H1 (cell line): ENCODE results near the gene SOCS3. TPM values are rescaled to one million over a fixed set of nuclear protein-coding genes. Genes with fewer than 3 reads are reported as not detected.

Experiments used
- CTCF ChIA-PET: fragments of 300-600 bp; sonication (Branson Sonifier 250); formaldehyde crosslinking; loops from one replicate; lab custom pipeline; 2021; ENCODE audit not compliant: partially characterized antibody; lab: Charles Lee
- POLR2A ChIA-PET: fragments of 300-600 bp; sonication (Branson Sonifier 250); formaldehyde crosslinking; loops from one replicate; lab custom pipeline; 2021; ENCODE audit warnings: inconsistent platforms; ENCODE audit not compliant: partially characterized antibody; lab: Charles Lee
- DNase-seq, 2 experiments: peaks; one replicate each; pipeline versions ENCODE4 v3.0.0 to v3.0.0-alpha.2; 2010 to 2022; ENCODE audit warnings: low spot score in 2 of 2, low read depth in 1 of 2, mixed read lengths in 1 of 2
- FAIRE-seq: peaks from 2 replicates; lab custom pipeline; 2011; peaks lifted over from hg19 to GRCh38; lab: Jason Lieb, UNC
- H2AFZ ChIP-seq: 2 replicates; pipeline ENCODE4 v1.8.1; 2012; ENCODE audit warnings: low read length, inconsistent platforms
- H2AK5ac ChIP-seq: 2 replicates; pipeline ENCODE4 v1.6.1; 2013; ENCODE audit warnings: low read depth, low read length
- H2BK120ac ChIP-seq: replicated peaks from 2 replicates; pipeline ENCODE3; 2013; ENCODE audit warnings: low read depth, low read length, inconsistent platforms
- H2BK12ac ChIP-seq: 2 replicates; pipeline ENCODE4 v1.6.1; 2013; ENCODE audit warnings: low read depth, low read length
- H2BK15ac ChIP-seq: 2 replicates; pipeline ENCODE4 v1.6.1; 2013; ENCODE audit warnings: low read length
- H2BK20ac ChIP-seq: 2 replicates; pipeline ENCODE4 v1.6.1; 2013; ENCODE audit warnings: low read length
- H2BK5ac ChIP-seq: 2 replicates; pipeline ENCODE4 v1.6.1; 2013; ENCODE audit warnings: low read depth, low read length
- H3K14ac ChIP-seq: 2 replicates; pipeline ENCODE4 v1.6.1; 2013; ENCODE audit warnings: inconsistent platforms; ENCODE audit not compliant: insufficient read length
- H3K18ac ChIP-seq: 2 replicates; pipeline ENCODE4 v1.6.1; 2013; ENCODE audit warnings: low read length; ENCODE audit errors: extremely low read depth
- H3K23ac ChIP-seq: 2 replicates; pipeline ENCODE4 v1.6.1; 2013; ENCODE audit warnings: inconsistent platforms; ENCODE audit not compliant: insufficient read length
- H3K23me2 ChIP-seq: 2 replicates; pipeline ENCODE4 v1.6.1; 2013; ENCODE audit warnings: low read depth, low read length
- H3K27ac ChIP-seq: 2 replicates; pipeline ENCODE4 v1.6.1; 2011; ENCODE audit warnings: low read depth, low read length, inconsistent platforms
- H3K27me3 ChIP-seq, 4 experiments: replicated peaks in 1 of 4; 1 replicate in 1 of 4; 2 replicates in 3 of 4; pipeline versions ENCODE4 v1.6.1 to v1.8.1; 2011 to 2013; ENCODE audit warnings: low read length in 3 of 4, mild to moderate bottlenecking in 3 of 4, inconsistent platforms in 2 of 4, mixed read lengths in 2 of 4, moderate library complexity in 1 of 4; ENCODE audit not compliant: control insufficient read depth in 3 of 4, insufficient read depth in 3 of 4; ENCODE audit errors: extremely low read depth in 1 of 4
- H3K36me3 ChIP-seq, 4 experiments: 2 replicates each; pipeline versions ENCODE4 v1.6.1 to v1.8.1; 2011 to 2013; ENCODE audit warnings: mild to moderate bottlenecking in 4 of 4, low read length in 3 of 4, moderate library complexity in 2 of 4, control low read depth in 1 of 4, inconsistent platforms in 1 of 4; ENCODE audit not compliant: insufficient read depth in 4 of 4, control insufficient read depth in 2 of 4
- H3K4ac ChIP-seq: replicated peaks from 2 replicates; pipeline ENCODE3; 2013; ENCODE audit warnings: low read length, low read depth, mixed read lengths, inconsistent platforms; ENCODE audit not compliant: insufficient read length
- H3K4me1 ChIP-seq, 4 experiments: replicated peaks in 1 of 4; 1 replicate in 1 of 4; 2 replicates in 3 of 4; pipeline versions ENCODE4 v1.6.1 to v1.8.1; 2011 to 2013; ENCODE audit warnings: low read length in 3 of 4, inconsistent platforms in 2 of 4, mixed read lengths in 1 of 4; ENCODE audit not compliant: insufficient read depth in 4 of 4, control insufficient read depth in 3 of 4
- H3K4me2 ChIP-seq, 2 experiments: 2 replicates each; pipeline versions ENCODE4 v1.6.1 to v1.8.1; 2011 to 2013; ENCODE audit warnings: low read depth in 2 of 2, low read length in 2 of 2, control low read depth in 1 of 2, inconsistent platforms in 1 of 2, mild to moderate bottlenecking in 1 of 2; ENCODE audit not compliant: insufficient read depth in 1 of 2
- H3K4me3 ChIP-seq, 4 experiments: fragments of 200-600, 300-600 bp in 1 of 4; sonication (generic), shearing (Covaris generic), sonication (Bioruptor Twin) in 1 of 4; 2 replicates each; pipeline versions ENCODE4 v1.5.1 to v1.8.1; 2011 to 2016; ENCODE audit warnings: low read length in 4 of 4, low read depth in 3 of 4, control low read depth in 2 of 4, inconsistent platforms in 2 of 4, mild to moderate bottlenecking in 2 of 4, mixed read lengths in 1 of 4, moderate library complexity in 1 of 4; ENCODE audit not compliant: insufficient read depth in 2 of 4; ENCODE audit errors: extremely low read depth in 1 of 4
- H3K56ac ChIP-seq: replicated peaks from 2 replicates; pipeline ENCODE3; 2013; ENCODE audit warnings: low read depth, mild to moderate bottlenecking, mixed read lengths, low read length, inconsistent platforms; ENCODE audit not compliant: insufficient read length
- H3K79me1 ChIP-seq: 2 replicates; pipeline ENCODE4 v1.6.1; 2013; ENCODE audit warnings: low read depth, low read length, control low read depth
- H3K79me2 ChIP-seq, 2 experiments: 2 replicates each; pipeline versions ENCODE4 v1.6.1 to v1.8.1; 2012 to 2013; ENCODE audit warnings: low read length in 2 of 2, mild to moderate bottlenecking in 2 of 2, inconsistent platforms in 1 of 2; ENCODE audit not compliant: insufficient read depth in 2 of 2, control insufficient read depth in 1 of 2
- H3K9ac ChIP-seq, 4 experiments: replicated peaks in 1 of 4; 1 replicate in 1 of 4; 2 replicates in 3 of 4; pipeline versions ENCODE4 v1.6.1 to v1.8.1; 2011 to 2013; ENCODE audit warnings: low read depth in 3 of 4, low read length in 3 of 4, control low read depth in 2 of 4, mild to moderate bottlenecking in 2 of 4, moderate library complexity in 2 of 4, inconsistent platforms in 1 of 4; ENCODE audit errors: extremely low read depth in 1 of 4
- H3K9me3 ChIP-seq, 2 experiments: 2 replicates each; pipeline versions ENCODE4 v1.6.1 to v1.8.1; 2012 to 2013; ENCODE audit warnings: mild to moderate bottlenecking in 2 of 2, moderate library complexity in 2 of 2, control low read depth in 1 of 2, inconsistent platforms in 1 of 2, low read depth in 1 of 2, low read length in 1 of 2, mixed read lengths in 1 of 2; ENCODE audit not compliant: insufficient read depth in 2 of 2
- H4K20me1 ChIP-seq, 2 experiments: replicated peaks in 1 of 2; 2 replicates each; pipeline versions ENCODE3 to v1.8.1; 2011 to 2013; ENCODE audit warnings: inconsistent platforms in 2 of 2, low read length in 2 of 2, mild to moderate bottlenecking in 1 of 2; ENCODE audit not compliant: insufficient read depth in 2 of 2, control insufficient read depth in 1 of 2
- H4K5ac ChIP-seq: 2 replicates; pipeline ENCODE4 v1.6.1; 2013; ENCODE audit warnings: low read length, low read depth, mixed read lengths, inconsistent platforms; ENCODE audit not compliant: insufficient read length
- H4K8ac ChIP-seq: 2 replicates; pipeline ENCODE4 v1.8.0; 2013; ENCODE audit warnings: mild to moderate bottlenecking, moderate library complexity, low read length, inconsistent platforms; ENCODE audit not compliant: insufficient read depth; ENCODE audit errors: extremely low read depth
- H4K91ac ChIP-seq: replicated peaks from 2 replicates; pipeline ENCODE3; 2013; ENCODE audit warnings: low read length, mixed read lengths, inconsistent platforms; ENCODE audit not compliant: insufficient read length
- CTCF ChIP-seq, 3 experiments: IDR thresholded peaks; 1 replicate in 2 of 3; 2 replicates in 1 of 3; pipeline versions ENCODE4 v1.5.1 to v1.6.1; 2011; ENCODE audit warnings: low read length in 3 of 3, mild to moderate bottlenecking in 3 of 3, inconsistent platforms in 2 of 3, low read depth in 1 of 3, moderate library complexity in 1 of 3; ENCODE audit not compliant: insufficient read depth in 1 of 3; ENCODE audit errors: control extremely low read depth in 1 of 3
- KDM5A ChIP-seq: fragments of 200-600 bp; IDR thresholded peaks from 2 replicates; pipeline ENCODE4 v1.7.1; 2012; ENCODE audit warnings: mild to moderate bottlenecking, low read length, inconsistent platforms, mixed read lengths
- NANOG ChIP-seq: IDR thresholded peaks from 2 replicates; pipeline ENCODE4 v1.6.1; 2011; ENCODE audit warnings: low read length, low read depth, mild to moderate bottlenecking, inconsistent platforms; ENCODE audit not compliant: insufficient read depth, poor library complexity, severe bottlenecking
- NRF1 ChIP-seq: IDR thresholded peaks from 2 replicates; pipeline ENCODE4 v1.6.1; 2011; ENCODE audit warnings: mild to moderate bottlenecking, low read depth, low read length, improper control_type of control experiment
- SIN3A ChIP-seq, 2 experiments: IDR thresholded peaks in 1 of 2; conservative IDR thresholded peaks in 1 of 2; 2 replicates each; pipeline ENCODE4 v1.6.1; 2011 to 2012; ENCODE audit warnings: low read length in 2 of 2, improper control_type of control experiment in 1 of 2, low read depth in 1 of 2, mild to moderate bottlenecking in 1 of 2
- SIRT6 ChIP-seq: IDR thresholded peaks from one replicate; pipeline ENCODE4 v1.7.1; 2012; ENCODE audit warnings: low read length, inconsistent platforms
- TCF12 ChIP-seq: IDR thresholded peaks from 2 replicates; pipeline ENCODE4 v1.6.1; 2011; ENCODE audit warnings: low read depth, mild to moderate bottlenecking, low read length
- USF2 ChIP-seq: IDR thresholded peaks from 2 replicates; pipeline ENCODE4 v1.6.1; 2011; ENCODE audit warnings: low read length, improper control_type of control experiment
- WGBS, 2 experiments: shearing (Covaris generic) in 1 of 2; methylation state at CpG; one replicate each; pipeline versions ENCODE4 v1.1.6 to v1.1.7; 2013 to 2015; ENCODE audit warnings: low lambda C conversion rate in 2 of 2, mixed read lengths in 2 of 2, inconsistent platforms in 1 of 2, low coverage in 1 of 2, missing lambda C conversion rate in 1 of 2; ENCODE audit not compliant: insufficient replicate concordance in 2 of 2, insufficient coverage in 1 of 2, insufficient read length in 1 of 2; ENCODE audit errors: extremely low coverage in 1 of 2, missing lambda C conversion rate in 1 of 2; 5-methylcytosine and 5-hydroxymethylcytosine counted together
- polyA plus RNA-seq, 7 experiments: library from polyadenylated mRNA; depleted of rRNA in 3 of 7; stranded (reverse) in 5 of 7; unstranded in 2 of 7; fragments of >200 nt in 5 of 7; fragments of 200-250 nt in 2 of 7; gene quantifications; 1 replicate in 5 of 7; 2 replicates in 1 of 7; 4 replicates in 1 of 7; pipeline versions ENCODE4 v1.2.1 to v1.2.3, GENCODE V29; 2011 to 2013; ENCODE audit warnings: missing spikeins in 2 of 7, mixed read lengths in 2 of 7
- total RNA-seq: library from RNA; stranded (reverse); fragmentation: NEBNext Ultra II Directional; extraction: Animal tissue kit (Norgen Biotek cat#: 25700); gene quantifications from 2 replicates; pipeline ENCODE4 v1.2.1, GENCODE V29; 2021

Gene SOCS3
- total and polyA plus RNA-seq, 2 of the 8 experiments (the other 6 are each of a cell fraction or from before 2014, with no cell fraction given), result 10.1 to 47.9 TPM

- Histone ChIP-seq H4K5ac (no peak overlapping the region), H3K14ac (no peak overlapping the region), H3K56ac (no peak overlapping the region), H3K79me1 (peaks cover 16% of the 10 kb centered on the region), H4K91ac (no peak overlapping the region), H3K9ac (no peak overlapping the region), H3K23me2 (no peaks in the 10 kb centered on the region; the same call in 1 of the 2 replicates), H3K4me1 (peaks cover 9 to 23% (median 19%) of the 10 kb centered on the region in 4 experiments), H3K23ac (no peak overlapping the region), H3K9me3 (no peaks in the 10 kb centered on the region), H2BK15ac (no peak overlapping the region), H2BK120ac (no peak overlapping the region), H3K4me3 (no peak overlapping the region), H2BK5ac (no peak overlapping the region), H2AFZ (no peak overlapping the region), H3K4ac (no peak overlapping the region), H3K79me2 (peaks cover 68 to 98% of the 10 kb centered on the region in 2 experiments), H2AK5ac (no peak overlapping the region), H3K27ac (no peak overlapping the region), H3K4me2 (no peak overlapping the region), H4K20me1 (peaks cover 13 to 41% of the 10 kb centered on the region in 2 experiments), H2BK12ac (no peak overlapping the region), H2BK20ac (no peak overlapping the region), H3K36me3 (peaks cover 0 to 3% (median 0%) of the 10 kb centered on the region in 4 experiments; a peak in 1 of 8 replicates), H4K8ac (no peak overlapping the region; the same call in 1 of the 2 replicates), H3K27me3 (no peaks in the 10 kb centered on the region), H3K18ac (no peak overlapping the region)
- 92% methylated on average over 22 of the region's 23 CpGs; no CpG with 5 or more reads in 1 of the 2 experiments for WGBS, 2 experiments
- CTCF ChIA-PET, result interaction anchor here (0.6 to 1.0 kb wide), 2 partner anchors 28 to 1847 kb away, joined by 3 to 7 read pairs; no protein-coding TSS in a partner anchor
- no peak for FAIRE-seq
- no peak for DNase-seq
- POLR2A ChIA-PET, result interaction anchor here (1.1 to 2.1 kb wide), 2 partner anchors 9 to 27 kb away, joined by 3 to 5 read pairs; no protein-coding TSS in a partner anchor
- TF ChIP-seq USF2 (no peak), CTCF (IDR thresholded peaks at IDR 0.05; ENCODE audit: control extremely low read depth in 1 of 3, insufficient read depth in 1 of 3, low read depth in 1 of 3, low read length in 3 of 3) (no peak), TCF12 (no peak), SIRT6 (no peak), NRF1 (no peak), NANOG (no peak), KDM5A (no peak), SIN3A (conservative IDR thresholded peaks at IDR 0.05 in 1 of 2, IDR thresholded peaks at IDR 0.05 in 1 of 2; ENCODE audit: low read depth in 1 of 2, low read length in 2 of 2) (no peak)
Measured at GRCh38 chr17:78384479-78385175, 24.8 kb upstream of the SOCS3 start.
